Lower lobe of right lung (tissue), 2 donors: ENCODE data around the gene DAB1. TPM values are rescaled to one million over a fixed set of nuclear protein-coding genes. Genes with fewer than 3 reads are reported as not detected.

ENCODE experiments used
- ATAC-seq, 2 donors: fragments of 200-7000 bp; cut with Tn5 transposase; one replicate each; pipeline ENCODE4 v1.9.1; 2020 to 2022; ENCODE audit warnings: mild to moderate bottlenecking in 2 of 2, moderate library complexity in 2 of 2
- DNase-seq: peaks from one replicate; pipeline ENCODE4 v3.0.0-alpha.2; 2020
- H3K27ac ChIP-seq: fragments of 200-600 bp; one replicate; pipeline ENCODE4 v1.8.0; 2022
- H3K27me3 ChIP-seq: fragments of 200-600 bp; one replicate; pipeline ENCODE4 v1.8.0; 2022; ENCODE audit warnings: low read depth
- H3K36me3 ChIP-seq: fragments of 200-600 bp; one replicate; pipeline ENCODE4 v1.8.0; 2022; ENCODE audit warnings: mild to moderate bottlenecking
- H3K4me1 ChIP-seq: fragments of 200-600 bp; one replicate; pipeline ENCODE4 v1.8.0; 2022
- H3K4me3 ChIP-seq: fragments of 200-600 bp; one replicate; pipeline ENCODE4 v1.8.0; 2022; ENCODE audit warnings: mild to moderate bottlenecking
- H3K9me3 ChIP-seq: fragments of 200-600 bp; one replicate; pipeline ENCODE4 v1.8.0; 2022
- CTCF ChIP-seq: fragments of 200-600 bp; IDR thresholded peaks from one replicate; pipeline ENCODE4 v1.8.0; 2022; ENCODE audit warnings: antibody characterized with exemption, mild to moderate bottlenecking
- intact Hi-C: fragments of 100-400 bp; cut with DNase I; formaldehyde crosslinking; loops from one replicate; pipeline ENCODE4 v1.11.0; 2022
- total RNA-seq: library from RNA; stranded (reverse); fragmentation: NEBNext Ultra II Directional; extraction: Animal tissue kit (Norgen Biotek cat#: 25700); gene quantifications from one replicate; pipeline ENCODE4 v1.2.1, GENCODE V29; 2021
- donor health status: DM: no; HTN: yes; CAD: no; lungs with severe emphysema.

The DAB1 gene
- total RNA-seq, 1 donor from 2014 or later = 1.9 TPM

- no peak for TF ChIP-seq CTCF
- no peak for DNase-seq
Measured at GRCh38 chr1:57411262-57411661, 12.6 kb downstream of the DAB1 start.

GRCh38 chr1:57410508-57410907, 13.4 kb downstream of the DAB1 start:
- H3K27me3 ChIP-seq = peaks cover 3% of the 10 kb centered on the region
- H3K4me3 ChIP-seq = no peak overlapping the region
- H3K36me3 ChIP-seq = no peaks in the 10 kb centered on the region
- ATAC-seq (no peak), DNase-seq (no peak)
- H3K4me1 ChIP-seq = no peaks in the 10 kb centered on the region
- no peak overlapping the region for H3K27ac ChIP-seq
- TF ChIP-seq CTCF = no peak
- intact Hi-C loops = no loop called here
- no peaks in the 10 kb centered on the region for H3K9me3 ChIP-seq

More at GRCh38 chr1:57411262-57411661, 12.6 kb downstream of the DAB1 start:
- Histone ChIP-seq H3K4me1 (no peaks in the 10 kb centered on the region), H3K9me3 (no peaks in the 10 kb centered on the region), H3K27ac (no peak overlapping the region), H3K4me3 (no peak overlapping the region), H3K27me3 (peaks cover 3% of the 10 kb centered on the region), H3K36me3 (no peaks in the 10 kb centered on the region)
- intact Hi-C loops = no loop called here
- ATAC-seq = no peak

DNA sequence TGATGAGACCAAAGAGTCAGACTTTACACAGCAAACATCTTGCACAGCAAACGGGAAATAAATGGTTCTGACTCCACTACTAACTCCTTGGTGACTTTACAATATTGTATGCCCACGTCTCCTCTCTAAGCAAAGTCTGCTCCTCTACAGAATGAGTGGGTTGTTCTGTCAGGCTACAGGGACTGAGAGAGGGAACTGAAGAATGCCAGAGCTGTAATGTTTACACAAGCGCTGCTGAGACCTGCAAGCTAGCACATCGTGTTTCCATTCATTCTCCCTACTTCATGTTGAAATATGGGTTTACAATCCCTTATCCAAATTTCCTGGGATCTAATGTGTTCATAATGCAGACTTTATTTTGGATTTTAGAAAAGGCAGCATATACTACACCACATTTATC, 15.9 kb downstream of the DAB1 start:
- Histone ChIP-seq H3K36me3 (no peaks in the 10 kb centered on the region), H3K9me3 (no peaks in the 10 kb centered on the region), H3K4me3 (no peak overlapping the region), H3K4me1 (no peaks in the 10 kb centered on the region), H3K27ac (no peak overlapping the region), H3K27me3 (peaks cover 3% of the 10 kb centered on the region)
- TF ChIP-seq CTCF = no peak
- no peak for DNase-seq
- no peak for ATAC-seq
- intact Hi-C loops = no loop called here

GRCh38 chr1:57406428-57406970, 17.4 kb downstream of the DAB1 start:
- Histone ChIP-seq H3K9me3 (no peaks in the 10 kb centered on the region), H3K36me3 (no peaks in the 10 kb centered on the region), H3K27ac (no peak overlapping the region), H3K27me3 (peaks cover 3% of the 10 kb centered on the region), H3K4me1 (no peaks in the 10 kb centered on the region), H3K4me3 (no peak overlapping the region)
- DNase-seq = no peak
- intact Hi-C loops = no loop called here
- no peak for ATAC-seq
- TF ChIP-seq CTCF = no peak

- Histone ChIP-seq H3K27me3 (peaks cover 3% of the 10 kb centered on the region), H3K9me3 (no peaks in the 10 kb centered on the region), H3K36me3 (no peaks in the 10 kb centered on the region), H3K4me1 (no peaks in the 10 kb centered on the region), H3K4me3 (no peak overlapping the region), H3K27ac (no peak overlapping the region)
- DNase-seq (no peak), ATAC-seq (no peak)
- intact Hi-C loops = no loop called here
- TF ChIP-seq CTCF = no peak
Measured at GRCh38 chr1:57404884-57405283, 19.0 kb downstream of the DAB1 start.

DNA sequence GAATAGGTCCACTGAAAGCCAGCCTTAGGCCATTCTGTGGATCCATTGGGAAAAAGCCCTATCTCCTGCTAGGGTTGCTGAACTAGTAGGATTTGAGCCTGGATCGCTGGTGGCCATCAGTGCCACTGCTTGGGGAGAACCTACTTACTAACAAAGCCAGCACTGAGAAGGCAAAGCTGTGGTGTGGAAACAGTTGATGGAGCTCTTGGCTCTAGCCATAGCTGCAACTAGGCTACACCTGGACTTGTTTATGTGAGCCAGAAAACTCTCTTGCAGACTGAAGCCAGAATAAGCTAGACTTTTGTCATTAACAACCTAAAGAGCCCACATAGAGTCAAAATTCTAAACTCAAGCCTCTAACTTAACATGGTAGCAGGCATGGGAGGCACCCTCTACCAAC, 20.7 kb downstream of the DAB1 start:
- Histone ChIP-seq H3K4me1 (no peaks in the 10 kb centered on the region), H3K4me3 (no peak overlapping the region), H3K36me3 (no peaks in the 10 kb centered on the region), H3K27ac (no peak overlapping the region), H3K27me3 (no peaks in the 10 kb centered on the region), H3K9me3 (no peaks in the 10 kb centered on the region)
- TF ChIP-seq CTCF = no peak
- ATAC-seq (no peak), DNase-seq (no peak)
- intact Hi-C loops = no loop called here
